GM12878 (cell line): Measurements from ENCODE around the gene CIRBP. TPM values are rescaled to one million over a fixed set of nuclear protein-coding genes. Genes with fewer than 3 reads are reported as not detected.

ENCODE experiments used
- EGR1 ChIP-seq, 2 experiments: IDR thresholded peaks; 1 replicate in 1 of 2; 2 replicates in 1 of 2; pipeline ENCODE4 v1.6.1; 2011 to 2012; ENCODE audit warnings: low read depth in 2 of 2, low read length in 2 of 2, borderline replicate concordance in 1 of 2, mild to moderate bottlenecking in 1 of 2, moderate library complexity in 1 of 2
- HDAC6 ChIP-seq: fragments of 200-600 bp; sonication (generic); IDR thresholded peaks from one replicate; pipeline ENCODE4 v1.8.0; 2017; ENCODE audit warnings: antibody characterized with exemption; ENCODE audit not compliant: unreplicated experiment
- HDGF ChIP-seq: fragments of 450-650 bp; IDR thresholded peaks from 2 replicates; pipeline ENCODE4 v1.6.1; 2016; ENCODE audit warnings: antibody characterized with exemption
- KAT2A ChIP-seq: conservative IDR thresholded peaks from 2 replicates; pipeline ENCODE4 v1.6.1; 2011; ENCODE audit warnings: low read depth, low read length; ENCODE audit not compliant: control insufficient read depth
- LARP7 ChIP-seq: fragments of 450-650 bp; IDR thresholded peaks from 2 replicates; pipeline ENCODE4 v1.6.1; 2017; ENCODE audit warnings: mild to moderate bottlenecking
- MEF2B ChIP-seq: fragments of 450-650 bp; IDR thresholded peaks from 2 replicates; pipeline ENCODE4 v1.6.1; 2018; ENCODE audit warnings: mild to moderate bottlenecking, moderate library complexity; ENCODE audit not compliant: partially characterized antibody, poor library complexity, severe bottlenecking
- RAD51 ChIP-seq: fragments of 450-650 bp; IDR thresholded peaks from 2 replicates; pipeline ENCODE4 v1.6.1; 2016; ENCODE audit warnings: moderate library complexity, mild to moderate bottlenecking, inconsistent platforms
- TAF1 ChIP-seq: IDR thresholded peaks from 2 replicates; pipeline ENCODE4 v1.6.1; 2011; ENCODE audit warnings: mild to moderate bottlenecking, low read depth, low read length, borderline replicate concordance
- WRNIP1 ChIP-seq: IDR thresholded peaks from 2 replicates; pipeline ENCODE4 v1.6.1; 2011; ENCODE audit warnings: low read depth, low read length, improper control_type of control experiment, borderline replicate concordance
- polyA plus RNA-seq, 11 experiments: library from polyadenylated mRNA; depleted of rRNA in 4 of 11; unstranded in 6 of 11; stranded (reverse) in 5 of 11; fragments of >200 nt; fragmentation: Nextera tagmentation in 4 of 11; fragmentation: Illumina TruSeq in 1 of 11; extraction: Ambion mirVana in 4 of 11; extraction: Trizol in 1 of 11; gene quantifications; 1 replicate in 1 of 11; 2 replicates in 10 of 11; pipeline versions ENCODE4 v1.2.1 to v1.2.3, GENCODE V29; 2011 to 2016; ENCODE audit warnings: inconsistent platforms in 2 of 11, missing spikeins in 2 of 11, low read depth in 1 of 11
- total RNA-seq, 4 experiments: library from RNA; depleted of rRNA in 3 of 4; stranded (reverse); fragments of >200 nt in 3 of 4; fragmentation: Illumina TruSeq in 1 of 4; extraction: Trizol in 1 of 4; gene quantifications; 2 replicates each; pipeline versions ENCODE4 v1.2.1 to v1.2.3, GENCODE V29; 2013 to 2021
- TF ChIP-seq, protein P1 (sequence below): fragments of 150-350 bp; IDR thresholded peaks from 2 replicates; pipeline ENCODE4 v1.6.1; 2014; ENCODE audit warnings: mild to moderate bottlenecking, low read depth, low read length
- TF ChIP-seq, protein P2 (sequence below): fragments of 450-650 bp; IDR thresholded peaks from 2 replicates; pipeline ENCODE4 v1.6.1; 2014; ENCODE audit warnings: mild to moderate bottlenecking
- TF ChIP-seq, protein P3 (sequence below): IDR thresholded peaks from 2 replicates; pipeline ENCODE4 v1.6.1; 2012; ENCODE audit warnings: mild to moderate bottlenecking, low read depth, low read length
- TF ChIP-seq, protein P4 (sequence below): fragments of 450-650 bp; IDR thresholded peaks from 2 replicates; pipeline ENCODE4 v1.6.1; 2017; ENCODE audit warnings: mild to moderate bottlenecking, moderate library complexity

The CIRBP gene
- total and polyA plus RNA-seq, 10 of the 15 experiments (the other 5 are each of a cell fraction or from before 2014, with no cell fraction given): 27.6 to 335 (median 229) TPM

DNA sequence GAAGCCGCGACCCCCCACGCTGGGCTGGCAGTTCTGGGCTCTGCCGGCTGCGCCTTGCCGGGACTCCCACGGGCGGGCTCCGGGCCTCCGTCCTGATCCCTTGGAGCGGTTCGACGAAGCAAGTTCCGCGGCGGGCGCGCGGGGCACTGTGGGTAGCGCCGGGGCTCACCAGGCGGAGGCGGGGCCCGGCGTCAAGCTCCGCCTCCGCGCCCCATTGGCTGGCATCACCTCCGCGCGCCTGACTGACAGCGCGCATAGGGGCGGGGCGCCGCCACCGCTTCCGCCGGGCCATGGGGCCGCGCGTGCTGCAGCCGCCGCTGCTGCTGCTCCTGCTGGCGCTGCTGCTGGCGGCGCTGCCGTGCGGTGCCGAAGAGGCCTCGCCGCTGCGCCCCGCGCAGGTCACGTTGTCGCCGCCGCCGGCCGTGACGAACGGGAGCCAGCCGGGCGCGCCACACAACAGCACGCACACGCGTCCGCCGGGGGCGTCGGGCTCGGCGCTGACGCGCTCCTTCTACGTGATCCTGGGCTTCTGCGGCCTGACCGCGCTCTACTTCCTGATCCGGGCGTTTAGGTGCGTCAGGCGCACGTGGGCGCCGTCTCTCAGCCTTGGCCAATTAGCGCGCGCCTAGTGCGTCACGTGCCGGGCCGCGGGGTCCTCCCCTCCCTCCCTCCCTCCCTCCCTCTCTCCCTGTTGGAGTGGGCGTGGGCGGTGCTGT lies 6.3 kb downstream of the CIRBP start, which contains the start of gene FAM174C (continued):
- TF ChIP-seq, protein P1, sequence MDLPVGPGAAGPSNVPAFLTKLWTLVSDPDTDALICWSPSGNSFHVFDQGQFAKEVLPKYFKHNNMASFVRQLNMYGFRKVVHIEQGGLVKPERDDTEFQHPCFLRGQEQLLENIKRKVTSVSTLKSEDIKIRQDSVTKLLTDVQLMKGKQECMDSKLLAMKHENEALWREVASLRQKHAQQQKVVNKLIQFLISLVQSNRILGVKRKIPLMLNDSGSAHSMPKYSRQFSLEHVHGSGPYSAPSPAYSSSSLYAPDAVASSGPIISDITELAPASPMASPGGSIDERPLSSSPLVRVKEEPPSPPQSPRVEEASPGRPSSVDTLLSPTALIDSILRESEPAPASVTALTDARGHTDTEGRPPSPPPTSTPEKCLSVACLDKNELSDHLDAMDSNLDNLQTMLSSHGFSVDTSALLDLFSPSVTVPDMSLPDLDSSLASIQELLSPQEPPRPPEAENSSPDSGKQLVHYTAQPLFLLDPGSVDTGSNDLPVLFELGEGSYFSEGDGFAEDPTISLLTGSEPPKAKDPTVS: no peak
- TF ChIP-seq WRNIP1: no peak
- TF ChIP-seq, protein P2, sequence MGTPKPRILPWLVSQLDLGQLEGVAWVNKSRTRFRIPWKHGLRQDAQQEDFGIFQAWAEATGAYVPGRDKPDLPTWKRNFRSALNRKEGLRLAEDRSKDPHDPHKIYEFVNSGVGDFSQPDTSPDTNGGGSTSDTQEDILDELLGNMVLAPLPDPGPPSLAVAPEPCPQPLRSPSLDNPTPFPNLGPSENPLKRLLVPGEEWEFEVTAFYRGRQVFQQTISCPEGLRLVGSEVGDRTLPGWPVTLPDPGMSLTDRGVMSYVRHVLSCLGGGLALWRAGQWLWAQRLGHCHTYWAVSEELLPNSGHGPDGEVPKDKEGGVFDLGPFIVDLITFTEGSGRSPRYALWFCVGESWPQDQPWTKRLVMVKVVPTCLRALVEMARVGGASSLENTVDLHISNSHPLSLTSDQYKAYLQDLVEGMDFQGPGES: peak; percentile 16; the same call in 1 of the 2 replicates
- no peak for TF ChIP-seq HDGF
- peak; percentile 98 for TF ChIP-seq RAD51
- TF ChIP-seq KAT2A: no peak
- TF ChIP-seq, protein P3, sequence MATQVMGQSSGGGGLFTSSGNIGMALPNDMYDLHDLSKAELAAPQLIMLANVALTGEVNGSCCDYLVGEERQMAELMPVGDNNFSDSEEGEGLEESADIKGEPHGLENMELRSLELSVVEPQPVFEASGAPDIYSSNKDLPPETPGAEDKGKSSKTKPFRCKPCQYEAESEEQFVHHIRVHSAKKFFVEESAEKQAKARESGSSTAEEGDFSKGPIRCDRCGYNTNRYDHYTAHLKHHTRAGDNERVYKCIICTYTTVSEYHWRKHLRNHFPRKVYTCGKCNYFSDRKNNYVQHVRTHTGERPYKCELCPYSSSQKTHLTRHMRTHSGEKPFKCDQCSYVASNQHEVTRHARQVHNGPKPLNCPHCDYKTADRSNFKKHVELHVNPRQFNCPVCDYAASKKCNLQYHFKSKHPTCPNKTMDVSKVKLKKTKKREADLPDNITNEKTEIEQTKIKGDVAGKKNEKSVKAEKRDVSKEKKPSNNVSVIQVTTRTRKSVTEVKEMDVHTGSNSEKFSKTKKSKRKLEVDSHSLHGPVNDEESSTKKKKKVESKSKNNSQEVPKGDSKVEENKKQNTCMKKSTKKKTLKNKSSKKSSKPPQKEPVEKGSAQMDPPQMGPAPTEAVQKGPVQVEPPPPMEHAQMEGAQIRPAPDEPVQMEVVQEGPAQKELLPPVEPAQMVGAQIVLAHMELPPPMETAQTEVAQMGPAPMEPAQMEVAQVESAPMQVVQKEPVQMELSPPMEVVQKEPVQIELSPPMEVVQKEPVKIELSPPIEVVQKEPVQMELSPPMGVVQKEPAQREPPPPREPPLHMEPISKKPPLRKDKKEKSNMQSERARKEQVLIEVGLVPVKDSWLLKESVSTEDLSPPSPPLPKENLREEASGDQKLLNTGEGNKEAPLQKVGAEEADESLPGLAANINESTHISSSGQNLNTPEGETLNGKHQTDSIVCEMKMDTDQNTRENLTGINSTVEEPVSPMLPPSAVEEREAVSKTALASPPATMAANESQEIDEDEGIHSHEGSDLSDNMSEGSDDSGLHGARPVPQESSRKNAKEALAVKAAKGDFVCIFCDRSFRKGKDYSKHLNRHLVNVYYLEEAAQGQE: no peak
- peak; percentile 59; the same call in 1 of the 2 replicates for TF ChIP-seq TAF1
- no peak for TF ChIP-seq MEF2B
- peak; percentile 60 to 99 for TF ChIP-seq EGR1 (IDR thresholded peaks at IDR 0.05; ENCODE audit: borderline replicate concordance in 1 of 2, low read depth in 2 of 2, low read length in 2 of 2)
- TF ChIP-seq, protein P4, sequence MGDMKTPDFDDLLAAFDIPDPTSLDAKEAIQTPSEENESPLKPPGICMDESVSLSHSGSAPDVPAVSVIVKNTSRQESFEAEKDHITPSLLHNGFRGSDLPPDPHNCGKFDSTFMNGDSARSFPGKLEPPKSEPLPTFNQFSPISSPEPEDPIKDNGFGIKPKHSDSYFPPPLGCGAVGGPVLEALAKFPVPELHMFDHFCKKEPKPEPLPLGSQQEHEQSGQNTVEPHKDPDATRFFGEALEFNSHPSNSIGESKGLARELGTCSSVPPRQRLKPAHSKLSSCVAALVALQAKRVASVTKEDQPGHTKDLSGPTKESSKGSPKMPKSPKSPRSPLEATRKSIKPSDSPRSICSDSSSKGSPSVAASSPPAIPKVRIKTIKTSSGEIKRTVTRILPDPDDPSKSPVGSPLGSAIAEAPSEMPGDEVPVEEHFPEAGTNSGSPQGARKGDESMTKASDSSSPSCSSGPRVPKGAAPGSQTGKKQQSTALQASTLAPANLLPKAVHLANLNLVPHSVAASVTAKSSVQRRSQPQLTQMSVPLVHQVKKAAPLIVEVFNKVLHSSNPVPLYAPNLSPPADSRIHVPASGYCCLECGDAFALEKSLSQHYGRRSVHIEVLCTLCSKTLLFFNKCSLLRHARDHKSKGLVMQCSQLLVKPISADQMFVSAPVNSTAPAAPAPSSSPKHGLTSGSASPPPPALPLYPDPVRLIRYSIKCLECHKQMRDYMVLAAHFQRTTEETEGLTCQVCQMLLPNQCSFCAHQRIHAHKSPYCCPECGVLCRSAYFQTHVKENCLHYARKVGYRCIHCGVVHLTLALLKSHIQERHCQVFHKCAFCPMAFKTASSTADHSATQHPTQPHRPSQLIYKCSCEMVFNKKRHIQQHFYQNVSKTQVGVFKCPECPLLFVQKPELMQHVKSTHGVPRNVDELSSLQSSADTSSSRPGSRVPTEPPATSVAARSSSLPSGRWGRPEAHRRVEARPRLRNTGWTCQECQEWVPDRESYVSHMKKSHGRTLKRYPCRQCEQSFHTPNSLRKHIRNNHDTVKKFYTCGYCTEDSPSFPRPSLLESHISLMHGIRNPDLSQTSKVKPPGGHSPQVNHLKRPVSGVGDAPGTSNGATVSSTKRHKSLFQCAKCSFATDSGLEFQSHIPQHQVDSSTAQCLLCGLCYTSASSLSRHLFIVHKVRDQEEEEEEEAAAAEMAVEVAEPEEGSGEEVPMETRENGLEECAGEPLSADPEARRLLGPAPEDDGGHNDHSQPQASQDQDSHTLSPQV: peak; percentile 69; the same call in 1 of the 2 replicates
- TF ChIP-seq HDAC6: peak; percentile 15
- peak; percentile 100 for TF ChIP-seq LARP7
